Osteoblast (primary cell): ENCODE measurements around the gene CBFA2T3. TPM values are rescaled to one million over a fixed set of nuclear protein-coding genes. Genes with fewer than 3 reads are reported as not detected.

ENCODE experiments used
- DNase-seq: peaks from one replicate; pipeline ENCODE4 v3.0.0; 2011; ENCODE audit warnings: low spot score, mixed read lengths; ENCODE audit not compliant: insufficient read length; ENCODE audit errors: missing footprints
- H2AFZ ChIP-seq: 2 replicates; pipeline ENCODE4 v1.6.0; 2011; ENCODE audit warnings: mild to moderate bottlenecking, low read length
- H3K27ac ChIP-seq: 2 replicates; pipeline ENCODE4 v1.5.1; 2011; ENCODE audit warnings: mild to moderate bottlenecking, low read depth, low read length, moderate library complexity
- H3K27me3 ChIP-seq: 2 replicates; pipeline ENCODE4 v1.6.0; 2012; ENCODE audit warnings: mild to moderate bottlenecking, control low read depth, inconsistent platforms, low read length, moderate library complexity; ENCODE audit not compliant: insufficient read depth
- H3K36me3 ChIP-seq: 2 replicates; pipeline ENCODE4 v1.5.1; 2011; ENCODE audit warnings: mild to moderate bottlenecking, low read length, control low read depth, moderate library complexity; ENCODE audit not compliant: insufficient read depth
- H3K4me1 ChIP-seq: 2 replicates; pipeline ENCODE4 v1.5.1; 2011; ENCODE audit warnings: mild to moderate bottlenecking, low read length, control low read depth, moderate library complexity; ENCODE audit not compliant: insufficient read depth
- H3K4me2 ChIP-seq: 2 replicates; pipeline ENCODE4 v1.6.0; 2011; ENCODE audit warnings: mild to moderate bottlenecking, low read length; ENCODE audit not compliant: insufficient read depth
- H3K4me3 ChIP-seq: fragments of 200-600 bp; sonication (generic); 3 replicates; pipeline ENCODE4 v1.5.1; 2012; ENCODE audit warnings: mild to moderate bottlenecking, low read length, inconsistent platforms; ENCODE audit not compliant: insufficient read depth
- H3K79me2 ChIP-seq: 2 replicates; pipeline ENCODE4 v1.6.0; 2012; ENCODE audit warnings: mild to moderate bottlenecking, low read length, control low read depth, inconsistent platforms; ENCODE audit not compliant: insufficient read depth
- H3K9me3 ChIP-seq: 2 replicates; pipeline ENCODE4 v1.5.1; 2011; ENCODE audit warnings: low read depth, low read length, control low read depth
- H4K20me1 ChIP-seq: 2 replicates; pipeline ENCODE4 v1.6.0; 2012; ENCODE audit warnings: mild to moderate bottlenecking, low read length, control low read depth; ENCODE audit not compliant: insufficient read depth
- total RNA-seq: library from RNA; depleted of rRNA; stranded (reverse); fragments of >200 nt; gene quantifications from 2 replicates; pipeline ENCODE4 v1.2.3, GENCODE V29; 2012
- TF ChIP-seq, protein P1 (sequence below): IDR thresholded peaks from 2 replicates; pipeline ENCODE4 v1.5.1; 2011; ENCODE audit warnings: mild to moderate bottlenecking, low read depth, low read length, moderate library complexity; ENCODE audit errors: extremely low read depth

CBFA2T3 gene
- total RNA-seq, 1 donor = not detected

GRCh38 chr16:88965826-88966480 lies 11.1 kb downstream of the CBFA2T3 start:
- Histone ChIP-seq H3K9me3 (no peaks in the 10 kb centered on the region), H4K20me1 (no peaks in the 10 kb centered on the region), H3K27ac (no peak overlapping the region), H2AFZ (no peak overlapping the region), H3K4me1 (no peaks in the 10 kb centered on the region), H3K4me2 (no peak overlapping the region), H3K36me3 (no peaks in the 10 kb centered on the region), H3K79me2 (no peaks in the 10 kb centered on the region), H3K4me3 (no peak overlapping the region), H3K27me3 (peaks cover 21% of the 10 kb centered on the region)
- no peak for DNase-seq
- TF ChIP-seq, protein P1, sequence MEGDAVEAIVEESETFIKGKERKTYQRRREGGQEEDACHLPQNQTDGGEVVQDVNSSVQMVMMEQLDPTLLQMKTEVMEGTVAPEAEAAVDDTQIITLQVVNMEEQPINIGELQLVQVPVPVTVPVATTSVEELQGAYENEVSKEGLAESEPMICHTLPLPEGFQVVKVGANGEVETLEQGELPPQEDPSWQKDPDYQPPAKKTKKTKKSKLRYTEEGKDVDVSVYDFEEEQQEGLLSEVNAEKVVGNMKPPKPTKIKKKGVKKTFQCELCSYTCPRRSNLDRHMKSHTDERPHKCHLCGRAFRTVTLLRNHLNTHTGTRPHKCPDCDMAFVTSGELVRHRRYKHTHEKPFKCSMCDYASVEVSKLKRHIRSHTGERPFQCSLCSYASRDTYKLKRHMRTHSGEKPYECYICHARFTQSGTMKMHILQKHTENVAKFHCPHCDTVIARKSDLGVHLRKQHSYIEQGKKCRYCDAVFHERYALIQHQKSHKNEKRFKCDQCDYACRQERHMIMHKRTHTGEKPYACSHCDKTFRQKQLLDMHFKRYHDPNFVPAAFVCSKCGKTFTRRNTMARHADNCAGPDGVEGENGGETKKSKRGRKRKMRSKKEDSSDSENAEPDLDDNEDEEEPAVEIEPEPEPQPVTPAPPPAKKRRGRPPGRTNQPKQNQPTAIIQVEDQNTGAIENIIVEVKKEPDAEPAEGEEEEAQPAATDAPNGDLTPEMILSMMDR = no peak

DNA sequence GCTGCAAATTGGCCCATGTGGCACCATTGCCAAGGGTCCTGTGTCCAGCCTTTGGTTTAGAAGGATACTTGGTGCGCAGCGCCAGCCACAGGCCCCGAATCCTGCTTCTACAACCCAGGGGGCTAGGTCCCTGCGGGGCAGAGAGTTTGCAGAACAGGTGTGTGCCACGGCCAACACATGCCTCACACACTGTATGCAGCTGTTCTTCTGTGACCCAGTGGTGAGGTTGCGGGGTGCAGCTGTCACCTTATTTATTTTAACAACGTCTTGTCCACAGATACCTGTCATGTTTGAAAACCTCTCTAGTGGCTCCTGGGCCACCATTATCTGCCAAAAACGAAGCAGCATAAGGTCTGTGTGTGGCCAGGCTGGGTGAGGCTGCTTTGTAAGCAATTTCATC lies 11.6 kb downstream of the CBFA2T3 start:
- Histone ChIP-seq H3K27ac (no peak overlapping the region), H3K79me2 (no peaks in the 10 kb centered on the region), H3K4me3 (no peak overlapping the region), H2AFZ (no peak overlapping the region), H3K36me3 (no peaks in the 10 kb centered on the region), H4K20me1 (no peaks in the 10 kb centered on the region), H3K4me1 (no peaks in the 10 kb centered on the region), H3K9me3 (no peaks in the 10 kb centered on the region), H3K27me3 (peaks cover 21% of the 10 kb centered on the region), H3K4me2 (no peak overlapping the region)
- DNase-seq = no peak
- TF ChIP-seq, protein P1 = no peak

- Histone ChIP-seq H3K4me1 (no peaks in the 10 kb centered on the region), H4K20me1 (no peaks in the 10 kb centered on the region), H3K36me3 (no peaks in the 10 kb centered on the region), H3K79me2 (no peaks in the 10 kb centered on the region), H3K4me2 (no peak overlapping the region), H3K4me3 (no peak overlapping the region), H3K9me3 (no peaks in the 10 kb centered on the region), H3K27ac (no peak overlapping the region), H3K27me3 (peaks cover 19% of the 10 kb centered on the region), H2AFZ (no peak overlapping the region)
- TF ChIP-seq, protein P1 = no peak
- no peak for DNase-seq
These were observed 12.4 kb downstream of the CBFA2T3 start for GRCh38 chr16:88964636-88965035.

GRCh38 chr16:88963583-88963982 lies 13.4 kb downstream of the CBFA2T3 start:
- no peak overlapping the region for H3K4me2 ChIP-seq
- peaks cover 12% of the 10 kb centered on the region for H3K27me3 ChIP-seq
- H3K4me3 ChIP-seq = no peak overlapping the region
- no peak overlapping the region for H2AFZ ChIP-seq
- H3K27ac ChIP-seq = no peak overlapping the region
- no peaks in the 10 kb centered on the region for H3K36me3 ChIP-seq
- no peak for DNase-seq
- no peaks in the 10 kb centered on the region for H4K20me1 ChIP-seq
- TF ChIP-seq, protein P1 = no peak
- H3K79me2 ChIP-seq = no peaks in the 10 kb centered on the region
- no peaks in the 10 kb centered on the region for H3K9me3 ChIP-seq
- H3K4me1 ChIP-seq = no peaks in the 10 kb centered on the region
